Stimulated activated CD4-positive, alpha-beta T cell treated with anti-CD3 and anti-CD28 coated beads, Interleukin-12 subunit alpha, Interleukin-12 subunit beta, amount 100 ng/mL, for 4 hours (primary cell): ENCODE measurements around the gene CASD1.

ENCODE experiments used
- DNase-seq: peaks from one replicate; pipeline ENCODE4 v3.0.0-alpha.2; 2020

Gene CASD1

DNA sequence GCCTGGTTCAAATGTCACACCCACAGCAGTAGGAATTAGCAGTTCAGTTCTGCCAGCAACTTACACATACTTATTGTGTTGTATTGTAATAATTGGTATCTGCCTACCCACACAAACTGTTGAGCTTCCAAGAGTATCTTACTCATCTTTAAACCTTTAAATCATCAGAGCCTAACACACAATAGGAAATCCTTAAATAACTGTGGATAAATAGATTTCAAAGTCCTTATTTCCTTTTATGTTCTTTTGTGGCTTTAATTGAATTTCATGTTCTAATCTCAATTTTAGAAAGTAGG lies 3.9 kb downstream of the CASD1 start:
- no peak for DNase-seq

DNA sequence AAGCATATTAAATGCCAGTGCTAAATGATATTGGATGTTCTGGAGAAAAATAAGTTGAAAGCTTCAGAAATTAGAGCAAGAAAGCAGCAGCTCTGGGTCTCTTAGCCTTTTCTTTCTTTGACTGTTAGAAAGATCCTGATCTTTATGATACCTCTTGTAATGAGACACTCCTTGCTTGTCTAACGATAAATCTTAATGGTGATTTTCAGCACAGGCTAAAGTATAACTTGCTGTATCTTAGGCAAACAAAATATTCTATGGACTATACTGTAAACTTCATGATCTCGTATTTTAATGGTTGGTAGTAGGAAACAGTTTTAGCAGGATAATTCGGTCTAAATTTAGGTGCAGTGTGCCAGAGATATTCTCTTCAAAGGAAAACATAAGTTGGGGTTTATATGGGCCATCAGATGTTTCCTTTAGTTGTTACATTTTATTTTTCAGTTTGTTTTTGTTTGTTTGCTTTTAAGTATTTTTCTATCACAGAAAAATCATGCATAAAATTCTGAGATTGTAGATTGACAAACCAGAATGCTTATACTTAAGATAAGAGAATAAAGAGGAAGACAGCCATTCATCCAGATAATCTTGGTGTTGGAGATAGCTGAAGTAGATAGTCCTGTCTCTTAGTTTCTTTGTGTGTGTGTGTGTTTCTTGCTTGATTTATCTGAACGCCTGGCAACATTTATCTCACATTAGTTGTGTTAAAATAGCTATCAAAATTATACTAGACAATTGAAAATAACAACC lies 4.7 kb downstream of the CASD1 start:
- no peak for DNase-seq

DNA sequence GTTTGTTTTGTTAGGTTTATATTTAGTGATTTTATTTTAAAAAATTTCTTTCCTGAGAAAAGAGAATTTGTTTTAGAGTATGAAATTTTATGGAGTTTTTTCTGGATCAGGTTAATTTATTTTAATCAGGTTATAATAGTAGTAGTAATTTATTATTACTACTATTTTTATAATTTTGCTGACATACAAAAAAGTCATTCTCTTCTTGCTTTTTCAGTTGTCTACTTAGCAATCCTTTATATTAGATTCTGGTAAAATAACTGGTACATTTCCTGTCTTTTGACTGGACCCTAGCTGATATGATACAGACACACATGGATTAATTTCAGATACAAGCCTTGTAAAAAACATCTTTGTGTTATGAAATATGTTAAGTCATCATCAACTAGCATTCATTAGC lies 5.3 kb downstream of the CASD1 start:
- no peak for DNase-seq

DNA sequence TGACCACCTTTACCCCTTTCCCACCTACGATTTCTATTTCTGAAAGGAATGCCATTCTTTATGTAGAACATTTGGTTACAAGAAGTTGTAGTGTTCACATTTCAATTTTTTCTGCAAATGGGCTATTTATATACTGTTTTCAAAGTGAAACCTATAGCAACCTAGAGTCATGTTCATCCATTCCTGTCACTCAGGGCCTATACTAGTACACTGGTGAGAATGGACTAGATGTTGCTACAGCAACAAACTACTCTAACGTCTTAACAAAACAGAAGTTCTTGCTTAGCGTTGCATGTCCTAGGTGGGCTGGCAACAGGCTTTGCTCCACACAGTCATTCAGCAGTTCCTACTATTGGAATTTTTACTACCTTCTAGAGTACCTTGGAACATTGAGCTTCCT lies 16.3 kb downstream of the CASD1 start:
- DNase-seq = no peak

DNA sequence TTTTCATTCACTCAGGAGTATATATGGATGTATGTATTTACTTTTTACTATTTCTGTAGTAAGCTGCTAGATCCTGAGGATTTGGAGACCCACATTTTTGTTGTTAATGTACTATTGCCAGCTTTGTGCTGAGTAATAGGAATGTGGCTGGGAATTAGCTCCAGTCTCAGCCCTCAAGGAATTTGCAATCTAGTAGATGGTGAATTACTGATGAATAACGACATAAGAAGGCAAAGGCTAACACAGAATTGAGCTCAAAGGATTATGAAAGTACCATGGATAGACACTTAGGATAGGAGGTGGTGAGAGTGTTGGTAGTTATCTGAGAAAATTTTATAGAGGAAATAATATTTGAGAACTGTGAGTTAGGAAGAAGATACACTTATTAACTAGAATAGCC lies 19.9 kb downstream of the CASD1 start:
- DNase-seq = no peak

DNA sequence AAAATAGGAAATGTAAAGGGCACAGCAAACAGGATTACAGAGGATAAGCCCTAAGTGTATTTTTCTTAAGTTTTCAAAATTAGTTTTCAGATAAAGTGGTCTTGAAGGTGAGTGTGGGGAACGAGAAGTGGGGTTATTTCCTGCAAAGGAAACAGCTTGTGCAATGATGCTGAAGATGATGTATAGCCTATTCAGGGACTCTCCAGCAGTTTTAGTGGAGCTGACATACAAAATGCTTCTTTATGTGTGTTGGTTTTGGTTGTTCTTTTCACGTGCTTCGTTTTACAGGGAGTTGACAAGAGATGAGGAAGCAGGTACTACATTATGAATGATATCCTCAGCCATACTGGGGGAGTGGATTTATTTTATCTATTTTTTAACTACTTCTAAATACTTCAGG lies 20.5 kb downstream of the CASD1 start:
- no peak for DNase-seq

DNA sequence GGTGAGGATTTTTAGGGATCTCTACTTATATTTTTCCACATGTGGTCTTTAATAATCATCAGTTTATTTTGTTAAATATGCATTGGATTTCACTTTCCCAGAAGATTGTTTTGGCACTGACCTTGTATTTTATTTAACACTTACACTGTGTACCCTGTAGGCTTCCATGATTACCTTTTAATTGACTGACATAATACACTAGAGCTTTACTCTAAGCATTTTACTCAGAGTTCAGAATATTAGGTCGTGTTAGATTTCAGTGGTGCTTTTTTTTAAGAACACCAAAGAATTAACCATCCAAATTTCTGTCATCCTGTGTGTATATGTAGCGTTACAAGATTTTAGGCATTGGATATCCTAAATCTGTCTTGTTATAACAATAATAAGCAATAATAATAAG lies 23.1 kb downstream of the CASD1 start:
- no peak for DNase-seq

DNA sequence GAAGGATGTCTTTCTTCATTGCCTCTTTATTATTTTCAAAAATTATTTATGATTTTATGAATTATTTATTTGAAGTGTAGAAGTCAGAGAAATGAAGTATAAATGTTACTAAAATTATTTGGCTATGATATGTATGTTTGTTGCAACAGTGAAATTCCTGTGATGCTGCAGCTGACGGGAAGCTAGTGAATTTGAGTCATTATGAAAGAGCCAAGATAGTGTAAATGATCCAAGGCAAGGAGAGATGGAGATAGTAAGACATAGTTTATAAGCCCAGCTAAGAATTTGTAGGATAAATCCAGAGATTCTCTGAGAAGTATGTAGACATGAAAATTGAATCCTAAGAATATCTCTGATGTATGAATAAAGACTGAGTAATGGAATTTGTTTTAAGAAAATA lies 30.8 kb downstream of the CASD1 start:
- DNase-seq = no peak

DNA sequence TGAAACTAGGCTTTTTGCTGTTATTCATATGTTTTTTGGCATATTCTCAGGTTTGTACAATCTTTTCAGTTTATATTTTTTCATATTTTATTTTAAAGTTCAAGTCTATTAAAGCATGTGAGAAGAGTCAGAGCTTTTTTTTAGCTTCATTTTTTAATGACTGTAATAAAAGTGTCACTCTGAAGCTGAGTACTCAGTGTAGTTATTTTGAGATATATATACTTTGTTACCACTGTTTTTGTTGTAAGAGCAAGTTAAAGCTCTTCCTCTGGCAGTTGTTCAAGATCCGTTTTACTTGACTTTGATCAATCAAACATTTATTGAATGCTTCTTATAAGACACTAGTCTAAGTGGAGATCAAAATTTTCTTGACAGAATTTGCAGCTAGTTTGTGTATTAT lies 37.5 kb downstream of the CASD1 start:
- no peak for DNase-seq

DNA sequence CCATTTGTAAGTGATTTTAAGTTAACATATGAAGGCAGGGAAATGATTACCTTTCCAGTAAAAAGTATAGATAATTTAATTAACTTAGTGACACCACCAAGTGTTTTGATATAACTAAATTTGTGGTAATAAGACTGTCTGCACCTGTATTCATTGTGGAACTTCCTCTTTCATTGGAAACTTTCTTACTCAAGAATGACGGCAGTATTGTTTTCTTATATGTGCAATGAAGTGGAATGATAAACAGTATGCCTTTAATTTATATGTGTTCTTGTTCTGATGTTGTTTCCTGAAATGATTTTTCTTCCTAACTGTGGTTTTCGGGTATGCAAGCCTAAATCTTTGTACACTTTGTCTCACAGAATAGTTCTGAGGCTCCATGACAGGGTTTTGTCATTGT lies 46.4 kb downstream of the CASD1 start:
- no peak for DNase-seq

DNA sequence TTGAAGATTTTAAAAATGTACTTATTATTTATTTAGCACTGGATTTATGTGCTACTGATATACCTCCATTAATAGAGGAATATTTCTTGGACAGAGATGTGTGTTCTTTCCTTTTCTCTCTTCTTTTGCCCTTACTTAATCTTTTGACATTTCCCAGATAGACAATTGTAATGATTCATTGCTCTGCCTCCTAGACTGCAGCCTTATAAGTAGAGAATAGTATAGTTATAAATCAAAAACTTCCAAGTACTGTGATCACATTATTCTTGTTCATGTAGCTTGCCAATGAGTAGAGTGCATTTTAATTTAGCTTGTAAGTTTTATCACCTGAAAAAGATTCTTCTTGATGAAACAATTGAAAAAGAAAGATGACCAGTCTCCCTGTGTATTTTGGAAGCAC lies 47.6 kb downstream of the CASD1 start:
- DNase-seq = no peak

DNA sequence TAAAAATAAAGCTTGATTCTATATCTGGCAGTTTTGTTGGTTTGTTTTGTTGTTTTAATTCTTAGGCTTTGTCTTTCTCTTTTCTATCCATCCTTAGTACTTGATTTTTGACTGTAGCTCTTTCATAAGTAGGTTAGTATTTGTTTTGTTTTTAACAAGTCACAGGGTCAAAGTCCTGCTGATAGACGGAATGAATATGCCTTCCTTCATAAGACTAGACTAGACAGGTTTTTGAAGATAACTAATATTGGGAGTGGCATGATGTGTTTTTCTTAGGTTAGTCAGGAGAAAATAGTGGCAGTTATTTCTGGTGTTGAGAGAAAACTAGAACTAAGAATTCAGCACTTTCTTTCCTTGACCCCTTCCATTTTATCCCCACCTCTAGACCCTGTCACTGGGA lies 50.4 kb downstream of the CASD1 start:
- no peak for DNase-seq

DNA sequence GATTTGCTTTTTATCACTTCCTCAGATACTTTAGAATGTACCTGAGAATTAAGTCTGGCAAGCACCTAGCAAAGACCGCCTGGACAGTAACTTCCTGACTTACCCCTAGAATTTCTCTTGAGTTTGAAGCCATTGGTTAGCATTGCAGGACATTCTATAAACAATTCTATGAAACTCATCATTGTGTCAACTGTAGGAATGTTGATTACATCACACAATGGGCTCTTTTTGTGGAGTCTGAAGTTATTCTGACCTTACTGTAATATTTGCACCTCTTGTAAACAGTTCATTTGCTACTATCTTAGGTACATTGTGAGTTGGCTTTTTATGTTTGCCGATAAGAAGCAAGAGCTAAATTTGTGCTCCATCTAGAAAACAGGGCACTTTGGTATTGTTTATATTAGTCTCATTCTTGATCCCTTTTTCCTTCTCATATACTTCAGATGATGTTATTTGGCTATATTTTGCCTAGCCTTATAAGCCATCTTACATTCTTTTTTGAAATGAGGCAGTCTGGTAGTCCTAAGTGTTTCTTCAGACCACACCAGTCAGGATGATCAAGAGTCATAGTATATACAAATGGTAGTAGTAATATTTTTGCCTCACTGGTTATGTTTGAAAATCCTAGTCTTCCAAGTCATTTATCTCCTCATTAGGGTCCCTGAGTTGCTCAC lies 52.4 kb downstream of the CASD1 start:
- no peak for DNase-seq

DNA sequence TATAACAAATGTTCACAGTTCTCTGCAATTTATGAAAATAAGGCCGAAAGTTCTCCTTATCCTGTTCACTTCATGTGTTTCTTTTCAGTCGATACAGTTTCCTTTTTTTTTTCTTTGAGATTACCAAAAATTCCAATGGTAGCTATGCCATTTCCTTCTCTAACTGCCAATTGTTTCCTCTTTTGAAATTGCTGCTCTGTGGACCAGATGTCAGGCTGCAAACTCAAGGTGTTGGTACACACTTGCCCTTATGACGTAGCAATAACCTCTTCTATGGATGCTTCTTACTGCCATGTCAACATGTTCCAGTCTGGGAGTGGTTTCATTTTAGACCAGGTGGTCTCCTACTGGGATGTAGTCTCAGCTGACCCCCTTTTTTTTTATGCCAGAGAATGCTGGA lies 52.9 kb downstream of the CASD1 start:
- no peak for DNase-seq

DNA sequence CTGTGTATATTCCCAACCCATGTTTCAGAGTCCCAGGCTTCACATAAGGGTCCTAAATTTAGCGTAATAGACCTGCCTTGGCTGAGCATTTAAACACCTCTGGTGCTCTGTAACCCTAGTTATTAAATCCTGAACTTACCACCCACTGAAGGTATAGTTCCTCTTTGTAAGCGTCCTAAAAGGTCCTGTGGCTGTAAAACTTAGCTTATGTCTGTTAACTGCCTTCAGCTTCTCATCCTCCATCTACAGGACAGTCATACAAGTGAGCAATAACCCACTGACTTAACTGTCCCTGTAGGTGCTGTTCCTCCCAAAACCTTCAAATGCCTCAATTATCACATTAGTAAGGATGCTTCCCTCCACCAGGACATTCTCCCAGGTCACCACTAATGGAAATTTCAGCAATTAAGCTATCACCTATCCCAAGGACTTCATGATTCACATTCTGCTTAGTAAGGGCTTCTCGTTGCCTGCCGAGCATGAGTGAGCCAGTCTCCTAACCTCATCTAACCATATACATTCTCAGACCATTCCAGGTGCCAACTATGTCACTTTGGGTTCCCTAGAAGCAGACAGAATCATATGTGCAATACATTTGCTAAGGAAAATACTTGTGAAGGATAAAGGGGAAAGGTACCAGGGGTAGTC lies 55.8 kb downstream of the CASD1 start:
- no peak for DNase-seq

DNA sequence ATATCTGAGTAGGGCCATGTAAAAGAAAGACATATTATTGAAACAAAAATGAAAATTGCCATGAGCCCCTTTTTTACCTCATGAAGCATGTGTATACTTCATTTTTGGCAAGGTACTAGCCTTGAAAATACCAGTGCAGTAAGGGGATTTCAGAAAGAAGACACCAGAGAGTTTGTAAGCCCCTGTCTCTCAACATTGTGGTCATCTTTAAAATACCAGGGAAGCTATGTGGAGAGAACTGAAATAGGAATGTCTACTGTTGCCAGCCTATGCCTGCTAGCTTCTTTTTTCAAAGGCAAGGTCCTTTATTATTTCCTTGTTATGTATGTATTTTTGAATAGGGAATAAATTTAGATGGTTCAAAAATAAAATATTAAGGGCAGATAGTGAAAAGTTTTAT lies 57.8 kb downstream of the CASD1 start:
- no peak for DNase-seq

DNA sequence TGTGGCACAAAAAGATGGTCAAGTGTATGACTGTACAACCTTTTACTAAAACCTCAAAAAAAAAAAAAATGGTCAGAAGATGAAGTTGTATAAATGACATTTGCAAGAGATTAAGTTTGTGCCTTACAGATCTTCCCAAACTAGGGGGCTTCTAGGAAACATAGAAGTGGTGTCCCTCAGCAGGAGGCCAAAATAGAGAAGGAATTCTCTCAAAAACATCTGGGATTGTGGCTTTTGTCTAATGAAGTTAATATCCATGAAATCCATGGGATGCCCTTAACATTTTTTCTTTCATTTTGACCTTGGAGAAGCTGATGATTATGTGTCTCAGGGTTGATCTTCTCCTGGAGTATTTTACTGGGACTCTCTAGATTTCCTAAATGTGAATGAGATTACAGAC lies 62.2 kb downstream of the CASD1 start:
- no peak for DNase-seq

DNA sequence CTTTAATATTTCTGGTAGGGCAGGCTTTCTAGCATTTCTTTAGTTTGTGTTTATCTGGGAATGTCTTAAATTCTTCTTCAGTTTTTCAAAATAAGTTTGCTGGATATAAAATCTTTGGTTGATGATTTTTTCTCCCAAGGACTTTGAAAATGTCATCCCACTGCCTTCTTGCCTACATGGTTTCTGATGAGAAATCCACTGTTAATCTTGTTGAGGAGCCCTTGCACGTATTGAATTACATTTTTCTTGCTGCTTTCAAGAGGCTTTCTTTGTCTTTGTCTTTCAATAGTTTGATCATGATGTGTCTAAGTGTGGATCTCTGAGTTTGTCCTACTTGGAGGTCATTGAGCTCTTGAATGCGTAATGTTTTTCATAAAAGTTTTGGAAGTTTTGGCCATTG lies 66.0 kb downstream of the CASD1 start:
- DNase-seq = no peak

DNA sequence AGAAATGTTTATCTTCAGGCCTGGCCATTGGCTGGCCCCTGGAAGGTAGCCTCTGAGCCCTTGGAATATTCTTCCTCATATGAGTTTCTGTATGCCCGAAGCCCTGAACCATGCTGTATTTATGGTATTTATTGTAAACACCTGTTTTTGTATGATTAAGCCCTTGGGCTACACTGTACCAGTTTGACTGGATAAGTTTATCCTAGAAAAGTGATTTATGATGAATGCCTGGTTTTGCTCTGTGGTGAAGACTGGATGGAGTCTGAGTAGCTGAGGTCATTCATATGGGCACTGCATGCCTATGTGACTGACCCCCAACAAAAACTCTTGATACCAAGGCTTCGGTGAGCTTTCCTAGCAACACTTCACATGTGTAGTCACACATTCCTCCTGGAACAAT lies 66.7 kb downstream of the CASD1 start:
- DNase-seq = no peak

DNA sequence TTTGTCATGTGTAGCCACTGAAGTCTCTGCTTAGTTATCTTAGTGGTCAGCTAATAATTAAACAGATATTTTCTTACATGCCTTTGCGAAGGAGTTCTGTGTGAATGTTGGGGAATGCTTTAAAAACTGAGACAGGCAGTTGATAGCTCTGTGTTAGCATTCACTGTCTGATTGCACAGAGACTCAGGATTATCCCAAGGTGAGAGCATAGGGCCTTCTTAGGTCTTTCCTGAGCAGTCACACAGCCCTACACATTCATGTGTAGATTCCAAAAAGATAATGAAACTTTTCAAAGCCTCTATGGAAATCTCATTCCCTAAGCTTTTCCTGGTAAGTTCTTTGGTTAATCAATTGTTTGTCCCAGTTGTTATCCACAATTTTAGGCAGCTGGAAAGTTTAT lies 67.7 kb downstream of the CASD1 start:
- DNase-seq = no peak

DNA sequence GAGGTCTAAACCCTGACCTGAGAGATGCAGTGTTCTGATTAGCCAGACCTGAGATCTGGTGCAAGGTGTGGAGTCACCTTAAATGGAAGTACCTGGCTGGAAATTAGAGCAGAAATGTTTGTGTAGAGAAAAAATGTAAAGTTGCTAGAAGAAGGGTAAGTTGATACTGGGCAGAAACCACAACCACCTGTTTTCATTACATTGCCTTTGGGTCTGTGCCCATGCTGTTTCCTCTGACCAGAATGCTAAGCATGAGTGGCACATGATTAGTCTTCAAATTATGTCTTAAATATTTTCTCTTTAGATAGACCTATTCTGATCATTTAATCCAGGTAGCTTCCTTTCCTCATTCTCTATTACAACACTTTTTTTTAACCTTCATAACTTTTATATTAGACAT lies 69.0 kb downstream of the CASD1 start:
- no peak for DNase-seq

DNA sequence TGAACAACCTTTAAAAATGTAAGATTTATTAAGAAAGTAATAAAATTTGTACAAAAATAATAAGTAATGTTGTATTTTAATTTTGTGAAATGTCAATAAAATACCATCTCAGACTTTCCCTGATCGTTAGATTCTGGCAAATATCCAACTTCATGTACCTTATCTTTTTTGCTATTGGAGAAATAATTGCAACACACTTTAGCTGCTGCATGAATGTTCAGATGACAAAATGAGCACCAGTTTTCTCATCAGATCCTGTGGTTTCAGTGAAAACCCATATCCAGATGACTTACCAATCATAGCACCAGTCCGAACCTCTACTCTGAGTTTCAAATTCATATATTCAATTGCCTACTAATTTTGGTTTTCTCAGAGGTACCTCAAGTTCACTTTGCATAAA lies 69.9 kb downstream of the CASD1 start:
- DNase-seq = no peak

DNA sequence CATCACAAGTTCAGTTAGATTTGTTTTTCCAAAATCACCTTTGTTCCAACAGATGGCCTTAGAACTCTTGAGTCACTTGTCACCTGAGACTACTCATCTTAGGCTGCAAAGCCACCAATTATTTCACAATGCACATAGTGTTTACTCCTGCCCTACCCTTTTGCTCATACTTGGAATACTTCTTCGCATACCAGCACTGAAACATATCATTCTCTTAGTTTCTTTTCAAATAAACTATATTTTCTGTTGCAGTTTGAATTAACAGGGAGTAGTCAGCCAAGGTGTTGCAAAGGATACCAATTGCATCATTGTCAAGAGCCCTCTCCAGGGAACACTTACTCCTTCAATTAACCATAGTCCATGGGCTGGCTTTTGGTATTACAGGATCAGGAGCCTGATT lies 71.0 kb downstream of the CASD1 start:
- no peak for DNase-seq

DNA sequence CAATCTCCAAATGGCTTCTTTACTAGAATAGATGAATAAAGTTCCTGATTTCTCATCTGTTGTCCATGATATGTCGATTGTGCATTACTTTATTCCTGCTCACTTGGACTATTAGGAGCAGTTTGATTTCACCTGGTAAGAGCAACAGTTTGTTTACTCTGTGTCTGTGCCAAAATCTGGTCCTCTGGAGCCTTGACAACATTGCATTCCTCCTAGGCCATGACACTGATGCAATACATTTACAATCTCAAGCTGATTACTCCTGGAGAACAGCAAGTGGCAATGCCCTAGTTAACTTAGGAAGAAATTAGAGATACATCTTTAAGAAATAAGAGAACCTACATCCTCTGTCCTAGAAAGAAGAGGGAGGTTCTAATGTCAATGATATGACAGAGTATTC lies 74.5 kb downstream of the CASD1 start:
- no peak for DNase-seq

DNA sequence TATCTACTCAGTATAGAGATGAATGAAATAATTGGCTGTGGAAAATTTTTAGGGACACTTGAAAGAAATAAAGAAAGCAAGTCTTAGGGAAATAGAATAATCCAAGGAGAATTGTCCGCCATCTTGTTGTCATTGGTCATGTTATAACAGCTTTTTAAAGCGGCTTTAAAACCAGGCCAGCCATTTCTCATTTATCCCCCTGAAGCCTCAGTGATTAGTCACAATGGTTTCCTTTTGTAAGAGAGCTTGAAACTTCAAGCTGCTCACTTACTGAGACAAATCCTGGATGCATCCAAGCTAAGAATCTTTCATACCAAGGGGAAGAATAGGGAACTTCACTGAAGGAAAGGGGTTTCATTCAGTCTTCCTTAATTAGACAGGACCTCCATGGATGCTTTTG lies 78.5 kb downstream of the CASD1 start:
- no peak for DNase-seq
